HK-2 (cell line): Measurements from ENCODE around the gene OR52W1.

Source experiments
- DNase-seq: peaks from one replicate; pipeline ENCODE4 v3.0.0-alpha.2; 2018; ENCODE audit not compliant: unreplicated experiment

Gene OR52W1

GRCh38 chr11:6199174-6199810 lies at the start of gene OR52W1:
Gene OR52W1 (plus strand): TSS chr11:6199224. CDS start chr11:6199224, 0 bp downstream.
- no peak for DNase-seq

- no peak for DNase-seq
Measured at GRCh38 chr11:6151117-6151516, 47.9 kb upstream of the OR52W1 start.

GRCh38 chr11:6152126-6152525 lies 46.9 kb upstream of the OR52W1 start:
- no peak for DNase-seq

- DNase-seq: no peak
Measured at GRCh38 chr11:6156628-6157359, 42.2 kb upstream of the OR52W1 start.

- no peak for DNase-seq
Measured at GRCh38 chr11:6170226-6170625, 28.8 kb upstream of the OR52W1 start, which contains the start of gene OR52B2. Gene OR52B2 (minus strand): TSS chr11:6170326. CDS start chr11:6170326, 0 bp downstream.

- no peak for DNase-seq
Measured at GRCh38 chr11:6175440-6175839, 23.6 kb upstream of the OR52W1 start.

GRCh38 chr11:6191742-6192141 lies 7.3 kb upstream of the OR52W1 start:
- DNase-seq: no peak

GRCh38 chr11:6194065-6194581 lies 4.9 kb upstream of the OR52W1 start:
- DNase-seq: no peak

GRCh38 chr11:6196396-6196795 lies 2.6 kb upstream of the OR52W1 start:
- DNase-seq: no peak

GRCh38 chr11:6197466-6198200 lies 1.4 kb upstream of the OR52W1 start:
- no peak for DNase-seq

- DNase-seq: no peak
Measured at GRCh38 chr11:6200975-6201374, 2.0 kb downstream of the OR52W1 start.

GRCh38 chr11:6201481-6201880 lies 2.5 kb downstream of the OR52W1 start:
- DNase-seq: no peak

GRCh38 chr11:6202041-6202440 lies 3.0 kb downstream of the OR52W1 start:
- DNase-seq: no peak

GRCh38 chr11:6203327-6203726 lies 4.3 kb downstream of the OR52W1 start:
- DNase-seq: no peak

GRCh38 chr11:6204706-6205105 lies 5.7 kb downstream of the OR52W1 start:
- DNase-seq: no peak

GRCh38 chr11:6205366-6205765 lies 6.3 kb downstream of the OR52W1 start, which contains the start of gene C11orf42:
Gene C11orf42 (plus strand): TSS chr11:6205557. CDS start chr11:6205616, 59 bp downstream.
- DNase-seq: no peak

GRCh38 chr11:6206456-6207180 lies 7.6 kb downstream of the OR52W1 start:
- DNase-seq: no peak

- DNase-seq: no peak
Measured at GRCh38 chr11:6209801-6210200, 10.8 kb downstream of the OR52W1 start.

- no peak for DNase-seq
Measured at GRCh38 chr11:6210274-6210955, 11.4 kb downstream of the OR52W1 start.

- DNase-seq: no peak
Measured at GRCh38 chr11:6214530-6214929, 15.5 kb downstream of the OR52W1 start.

- no peak for DNase-seq
Measured at GRCh38 chr11:6216501-6216900, 17.5 kb downstream of the OR52W1 start.
